Uterus (tissue), 4 donors: ENCODE measurements around the gene TMEM233. TPM values are rescaled to one million over a fixed set of nuclear protein-coding genes. Genes with fewer than 3 reads are reported as not detected.
A peak's percentile ranks its signal among the peaks of the same experiment; 100 is the strongest.
"Not testable (repeated sequence)": the region's sequence is repeated elsewhere in the genome, so short reads cannot be mapped to it uniquely, and the experiment has no call there.

Source experiments
- DNase-seq, 2 donors: peaks; one replicate each; pipeline ENCODE4 v3.0.0-alpha.2; 2019 to 2020
- H3K27ac ChIP-seq, 2 donors: fragments of 200-600 bp; sonication (generic); 1 replicate in 1 of 2; 2 replicates in 1 of 2; pipeline ENCODE4 v1.5.1; 2016 to 2018
- H3K27me3 ChIP-seq, 2 donors: fragments of 200-600 bp; sonication (generic); one replicate each; pipeline ENCODE4 v1.5.1; 2018 to 2019; ENCODE audit warnings: control low read depth in 1 of 2
- H3K36me3 ChIP-seq, 2 donors: fragments of 200-600 bp; sonication (generic); one replicate each; pipeline ENCODE4 v1.5.1; 2019; ENCODE audit warnings: control low read depth in 1 of 2
- H3K4me1 ChIP-seq, 2 donors: fragments of 200-600 bp; sonication (generic); one replicate each; pipeline ENCODE4 v1.5.1; 2018 to 2019; ENCODE audit warnings: control low read depth in 1 of 2
- H3K4me3 ChIP-seq, 2 donors: fragments of 200-600 bp; sonication (generic); 1 replicate in 1 of 2; 2 replicates in 1 of 2; pipeline ENCODE4 v1.5.1; 2018 to 2019; ENCODE audit warnings: mild to moderate bottlenecking in 1 of 2
- H3K9me3 ChIP-seq, 2 donors: fragments of 200-600 bp; sonication (generic); one replicate each; pipeline ENCODE4 v1.5.1; 2019; ENCODE audit warnings: control low read depth in 1 of 2
- POLR2A ChIP-seq, 2 donors: fragments of 450-650 bp; IDR thresholded peaks; one replicate each; pipeline ENCODE4 v1.6.1; 2016; ENCODE audit warnings: antibody characterized with exemption in 2 of 2, mild to moderate bottlenecking in 1 of 2, moderate library complexity in 1 of 2
- intact Hi-C: fragments of 100-400 bp; cut with DNase I; formaldehyde crosslinking; loops from one replicate; pipeline ENCODE4 v1.15.1; 2023; ENCODE audit warnings: low total_unique reads
- total RNA-seq, 4 donors: library from RNA; depleted of rRNA in 3 of 4; stranded (reverse); fragments of >200 nt in 3 of 4; gene quantifications; one replicate each; pipeline versions ENCODE4 v1.1.0 to v1.2.4, GENCODE V29; 2014 to 2023
- TF ChIP-seq, protein P1 (sequence below), 4 experiments: fragments of 200-600 bp in 2 of 4; fragments of 450-650 bp in 2 of 4; sonication (generic) in 2 of 4; IDR thresholded peaks; one replicate each; pipeline ENCODE4 v1.5.1; 2016 to 2019; ENCODE audit warnings: antibody characterized with exemption in 4 of 4, mild to moderate bottlenecking in 2 of 4, moderate library complexity in 1 of 4
- donor health status: DM: yes; HTN: yes; CAD: no.

The TMEM233 gene
- total RNA-seq, 4 donors from 2014 or later, result 0.21 TPM; not detected in 2

DNA sequence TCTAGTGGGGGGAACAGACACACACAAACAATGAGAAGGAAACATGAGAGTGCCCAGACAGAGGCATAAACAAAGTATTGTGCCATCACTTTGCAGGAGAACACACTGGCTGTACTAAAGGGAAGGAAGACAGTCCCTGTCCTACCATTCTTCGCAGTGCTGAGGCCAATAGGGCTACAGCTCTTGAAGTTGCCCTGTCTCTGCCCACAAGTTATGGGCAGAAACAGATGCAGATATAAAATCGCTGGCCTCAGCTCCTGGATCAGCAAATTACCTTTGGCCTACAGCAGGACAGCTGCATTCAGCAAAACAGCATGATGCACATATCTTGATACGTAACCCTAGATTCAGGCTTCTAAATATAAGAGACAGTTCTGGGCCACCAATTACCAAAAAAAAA, 51.4 kb downstream of the TMEM233 start:
- intact Hi-C loops, result no loop called here
- Histone ChIP-seq H3K4me3 (no peak overlapping the region), H3K9me3 (no peaks in the 10 kb centered on the region), H3K4me1 (no peaks in the 10 kb centered on the region), H3K36me3 (no peaks in the 10 kb centered on the region), H3K27ac (no peak overlapping the region), H3K27me3 (no peaks in the 10 kb centered on the region)
- no peak for DNase-seq
- TF ChIP-seq POLR2A (IDR thresholded peaks at IDR 0.05), result no peak
- TF ChIP-seq, protein P1, sequence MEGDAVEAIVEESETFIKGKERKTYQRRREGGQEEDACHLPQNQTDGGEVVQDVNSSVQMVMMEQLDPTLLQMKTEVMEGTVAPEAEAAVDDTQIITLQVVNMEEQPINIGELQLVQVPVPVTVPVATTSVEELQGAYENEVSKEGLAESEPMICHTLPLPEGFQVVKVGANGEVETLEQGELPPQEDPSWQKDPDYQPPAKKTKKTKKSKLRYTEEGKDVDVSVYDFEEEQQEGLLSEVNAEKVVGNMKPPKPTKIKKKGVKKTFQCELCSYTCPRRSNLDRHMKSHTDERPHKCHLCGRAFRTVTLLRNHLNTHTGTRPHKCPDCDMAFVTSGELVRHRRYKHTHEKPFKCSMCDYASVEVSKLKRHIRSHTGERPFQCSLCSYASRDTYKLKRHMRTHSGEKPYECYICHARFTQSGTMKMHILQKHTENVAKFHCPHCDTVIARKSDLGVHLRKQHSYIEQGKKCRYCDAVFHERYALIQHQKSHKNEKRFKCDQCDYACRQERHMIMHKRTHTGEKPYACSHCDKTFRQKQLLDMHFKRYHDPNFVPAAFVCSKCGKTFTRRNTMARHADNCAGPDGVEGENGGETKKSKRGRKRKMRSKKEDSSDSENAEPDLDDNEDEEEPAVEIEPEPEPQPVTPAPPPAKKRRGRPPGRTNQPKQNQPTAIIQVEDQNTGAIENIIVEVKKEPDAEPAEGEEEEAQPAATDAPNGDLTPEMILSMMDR (IDR thresholded peaks at IDR 0.05), result no peak

DNA sequence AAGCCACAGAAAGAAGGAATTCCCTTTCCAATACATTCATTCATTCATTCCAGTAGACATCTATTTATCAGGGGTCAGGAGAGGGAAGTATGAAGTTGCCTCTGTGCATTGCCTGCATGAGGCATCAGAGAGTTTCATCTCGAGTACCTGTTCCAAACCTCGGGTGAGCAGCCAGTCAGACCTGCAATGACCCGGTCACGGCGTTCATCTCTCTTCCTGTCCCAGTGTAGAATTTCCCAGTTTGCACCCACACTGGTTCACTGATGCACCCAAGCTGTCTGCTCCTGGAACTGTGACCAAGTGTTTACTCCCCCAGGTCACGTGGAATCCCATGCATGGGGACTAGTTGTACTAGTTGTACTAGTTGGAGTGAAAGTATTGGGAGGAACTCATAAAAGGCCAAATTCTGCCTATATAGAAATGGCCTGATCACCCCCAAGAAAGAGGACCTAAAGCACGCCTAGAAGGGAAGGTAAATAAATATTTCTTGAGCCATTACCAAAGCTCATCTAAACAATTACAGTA, 52.0 kb downstream of the TMEM233 start:
- Histone ChIP-seq H3K27me3 (no peaks in the 10 kb centered on the region), H3K27ac (no peak overlapping the region), H3K9me3 (no peaks in the 10 kb centered on the region), H3K4me1 (no peaks in the 10 kb centered on the region), H3K4me3 (no peak overlapping the region), H3K36me3 (no peaks in the 10 kb centered on the region)
- intact Hi-C loops, result no loop called here
- DNase-seq, result no peak
- TF ChIP-seq, protein P1 (IDR thresholded peaks at IDR 0.05), result no peak
- TF ChIP-seq POLR2A (IDR thresholded peaks at IDR 0.05), result no peak

DNA sequence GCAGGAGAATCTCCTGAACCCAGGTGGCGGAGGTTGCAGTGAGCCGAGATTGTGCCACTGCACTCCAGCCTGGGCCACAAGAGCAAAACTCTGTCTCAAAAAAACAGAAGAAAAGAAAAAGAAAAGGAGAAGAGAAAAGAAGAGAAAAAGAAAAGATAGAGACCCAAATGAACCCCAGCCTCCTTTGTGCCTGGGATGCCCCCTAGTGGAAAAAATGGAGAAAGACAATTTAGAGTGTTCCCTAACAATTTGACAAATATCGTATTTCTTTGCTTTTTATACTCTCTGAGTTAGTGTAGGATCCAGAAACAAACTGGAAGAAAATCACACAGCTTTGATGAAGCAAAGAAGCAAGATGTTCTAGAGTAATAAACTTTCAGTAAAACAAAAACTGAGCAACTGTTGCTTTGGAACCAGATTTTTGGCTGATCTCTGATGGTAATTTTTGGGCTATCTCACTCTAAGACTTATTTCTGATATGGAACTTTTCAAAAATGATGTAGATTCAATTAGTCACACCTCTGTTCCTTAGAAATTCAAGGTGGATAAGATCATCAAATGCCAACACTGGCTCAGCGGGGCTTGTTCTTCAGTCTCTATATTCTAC, 55.7 kb downstream of the TMEM233 start:
- DNase-seq, result no peak

DNA sequence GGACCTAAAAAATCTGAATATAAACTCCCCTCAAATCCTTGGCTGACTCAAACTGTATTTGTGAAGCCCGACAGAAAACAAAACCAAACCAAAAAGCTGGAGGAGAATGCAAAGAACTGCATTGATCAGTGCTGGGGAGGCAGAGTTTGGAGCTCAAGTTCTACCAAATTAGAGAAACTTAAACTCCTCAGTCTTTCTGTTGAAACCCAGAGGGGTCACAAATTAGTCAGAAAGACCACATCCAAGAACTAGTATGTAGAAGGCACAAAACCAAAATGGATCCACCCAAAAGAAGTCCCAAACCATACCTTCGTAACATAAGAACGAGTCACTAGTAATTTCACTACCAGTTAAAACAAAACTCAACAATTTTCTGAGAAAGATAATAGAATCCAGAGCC, 59.1 kb downstream of the TMEM233 start:
- DNase-seq, result no peak
- Histone ChIP-seq H3K4me3 (no peak overlapping the region), H3K36me3 (no peaks in the 10 kb centered on the region), H3K27ac (no peak overlapping the region), H3K27me3 (no peaks in the 10 kb centered on the region), H3K4me1 (no peaks in the 10 kb centered on the region), H3K9me3 (peaks cover 0 to 8% of the 10 kb centered on the region in 2 donors)
- TF ChIP-seq POLR2A (IDR thresholded peaks at IDR 0.05), result no peak
- TF ChIP-seq, protein P1 (IDR thresholded peaks at IDR 0.05), result no peak
- intact Hi-C loops, result no loop called here

More for the DNA sequence above, 55.7 kb downstream of the TMEM233 start:
- peaks cover 0 to 8% of the 10 kb centered on the region in 2 donors for H3K9me3 ChIP-seq
- intact Hi-C loops, result no loop called here
- H3K27ac ChIP-seq, result no peak overlapping the region
- TF ChIP-seq, protein P1 (IDR thresholded peaks at IDR 0.05), result peak; percentile 10 to 23 (median 22)
- no peak for TF ChIP-seq POLR2A (IDR thresholded peaks at IDR 0.05)
- H3K4me3 ChIP-seq, result no peak overlapping the region
- no peaks in the 10 kb centered on the region for H3K27me3 ChIP-seq
- H3K4me1 ChIP-seq, result no peaks in the 10 kb centered on the region
- no peaks in the 10 kb centered on the region for H3K36me3 ChIP-seq

DNA sequence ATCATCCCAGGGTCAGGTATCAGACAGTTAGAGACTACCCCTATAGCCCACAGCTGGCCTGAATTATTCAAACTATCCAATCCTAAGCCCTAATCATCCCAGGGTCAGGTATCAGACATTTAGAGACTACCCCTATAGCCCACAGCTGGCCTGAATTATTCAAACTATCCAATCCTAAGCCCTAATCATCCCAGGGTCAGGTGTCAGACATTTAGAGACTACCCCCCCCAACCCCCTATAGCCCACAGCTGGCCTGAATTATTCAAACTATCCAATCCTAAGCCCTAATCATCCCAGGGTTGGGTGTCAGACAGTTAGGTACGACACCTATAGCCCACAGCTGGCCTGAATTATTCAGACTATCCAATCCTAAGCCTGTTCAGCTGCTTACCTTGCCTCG, 63.4 kb downstream of the TMEM233 start:
- intact Hi-C loops, result not testable (repeated sequence)

DNA sequence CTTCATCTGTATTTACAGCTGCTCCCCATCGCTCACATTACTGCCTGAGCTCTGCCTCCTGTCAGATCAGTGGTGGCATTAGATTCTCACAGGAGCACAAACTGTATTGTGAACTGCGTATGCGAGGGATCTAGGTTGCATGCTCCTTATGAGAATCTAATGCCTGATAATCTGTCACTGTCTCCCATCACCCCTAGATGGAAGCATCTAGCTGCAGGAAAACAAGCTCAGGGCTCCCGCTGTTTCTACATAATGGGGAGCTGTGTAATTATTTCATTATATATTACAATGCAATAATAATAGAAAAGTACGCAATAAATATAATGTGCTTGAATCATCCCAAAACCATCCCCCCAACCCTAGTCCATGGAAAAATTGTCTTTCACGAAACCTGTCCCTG, 64.6 kb downstream of the TMEM233 start:
- H3K9me3 ChIP-seq, H3K27me3 ChIP-seq, intact Hi-C loops, H3K4me3 ChIP-seq, H3K4me1 ChIP-seq, H3K27ac ChIP-seq, DNase-seq, H3K36me3 ChIP-seq: not testable (repeated sequence)

More for the DNA sequence above, 63.4 kb downstream of the TMEM233 start:
- not testable (repeated sequence) for H3K4me3 ChIP-seq, H3K9me3 ChIP-seq, H3K4me1 ChIP-seq, H3K36me3 ChIP-seq, H3K27ac ChIP-seq, DNase-seq, H3K27me3 ChIP-seq
